Measurements from ENCODE around the gene ST6GALNAC2. TPM values are rescaled to one million over a fixed set of nuclear protein-coding genes. Genes with fewer than 3 reads are reported as not detected.
A peak's percentile ranks its signal among the peaks of the same experiment; 100 is the strongest.
"Not testable (repeated sequence)": the region's sequence is repeated elsewhere in the genome, so short reads cannot be mapped to it uniquely, and the experiment has no call there.

Gene ST6GALNAC2
- total RNA-seq, 1 donor from 2014 or later, result 0.62 TPM

DNA sequence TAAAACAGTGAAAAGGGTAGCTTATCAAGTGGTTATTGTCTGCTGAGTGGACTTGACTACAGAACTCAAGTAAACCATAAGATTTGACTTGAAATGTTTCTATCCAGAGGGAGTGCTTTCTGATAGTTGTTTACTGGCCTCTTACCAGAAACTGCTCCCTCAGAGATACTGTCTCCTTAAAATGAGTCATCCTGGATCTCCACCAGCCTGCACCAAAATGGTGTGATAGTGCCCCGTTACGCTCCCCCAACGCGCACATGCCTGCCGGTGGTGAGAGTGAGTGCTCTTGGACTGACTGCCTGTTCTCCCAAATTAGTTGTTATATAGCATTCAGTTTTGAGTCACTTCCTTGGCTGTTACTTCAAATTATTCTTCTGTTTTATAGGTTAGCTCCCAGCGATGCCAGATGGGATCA lies 22.9 kb downstream of the ST6GALNAC2 start:
- no peak for DNase-seq (ENCODE audit: low spot score, unreplicated experiment)
- TF ChIP-seq, protein P1, sequence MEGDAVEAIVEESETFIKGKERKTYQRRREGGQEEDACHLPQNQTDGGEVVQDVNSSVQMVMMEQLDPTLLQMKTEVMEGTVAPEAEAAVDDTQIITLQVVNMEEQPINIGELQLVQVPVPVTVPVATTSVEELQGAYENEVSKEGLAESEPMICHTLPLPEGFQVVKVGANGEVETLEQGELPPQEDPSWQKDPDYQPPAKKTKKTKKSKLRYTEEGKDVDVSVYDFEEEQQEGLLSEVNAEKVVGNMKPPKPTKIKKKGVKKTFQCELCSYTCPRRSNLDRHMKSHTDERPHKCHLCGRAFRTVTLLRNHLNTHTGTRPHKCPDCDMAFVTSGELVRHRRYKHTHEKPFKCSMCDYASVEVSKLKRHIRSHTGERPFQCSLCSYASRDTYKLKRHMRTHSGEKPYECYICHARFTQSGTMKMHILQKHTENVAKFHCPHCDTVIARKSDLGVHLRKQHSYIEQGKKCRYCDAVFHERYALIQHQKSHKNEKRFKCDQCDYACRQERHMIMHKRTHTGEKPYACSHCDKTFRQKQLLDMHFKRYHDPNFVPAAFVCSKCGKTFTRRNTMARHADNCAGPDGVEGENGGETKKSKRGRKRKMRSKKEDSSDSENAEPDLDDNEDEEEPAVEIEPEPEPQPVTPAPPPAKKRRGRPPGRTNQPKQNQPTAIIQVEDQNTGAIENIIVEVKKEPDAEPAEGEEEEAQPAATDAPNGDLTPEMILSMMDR (IDR thresholded peaks at IDR 0.05; ENCODE audit: unreplicated experiment), result no peak
- Mint-ChIP-seq H3K9me3 (ENCODE audit: low read depth) (no peaks in the 10 kb centered on the region), H3K27me3 (no peaks in the 10 kb centered on the region), H3K4me3 (ENCODE audit: low read depth) (no peak overlapping the region), H3K27ac (no peak overlapping the region), H3K36me3 (ENCODE audit: insufficient read depth) (peaks cover 22% of the 10 kb centered on the region), H3K4me1 (ENCODE audit: low read depth) (peaks cover 29% of the 10 kb centered on the region)

DNA sequence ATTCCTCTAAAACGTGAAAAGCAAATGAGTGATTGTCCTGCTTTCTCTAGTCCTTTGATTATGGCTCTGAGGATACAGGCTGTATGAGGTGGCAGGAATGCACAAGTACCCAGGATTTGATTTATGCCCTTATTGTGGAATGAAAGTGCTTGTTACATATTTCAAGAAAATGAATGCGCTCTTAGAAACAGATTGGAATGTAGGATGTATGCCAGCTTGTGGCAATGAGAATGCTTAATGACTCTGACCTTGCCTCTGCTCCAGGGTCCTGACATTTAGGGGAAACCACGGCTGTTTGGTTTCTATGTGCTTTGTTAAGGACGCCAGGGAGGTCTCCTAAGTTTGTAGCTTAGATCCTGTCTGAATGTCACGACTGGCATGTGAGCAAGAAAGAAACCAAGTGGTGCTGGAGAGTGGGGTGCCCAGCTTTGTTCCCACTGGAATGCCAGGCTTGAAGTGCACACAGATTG lies 23.8 kb downstream of the ST6GALNAC2 start:
- H3K36me3 Mint-ChIP-seq (ENCODE audit: insufficient read depth), result peaks cover 22% of the 10 kb centered on the region

GRCh38 chr17:76561332-76561731 lies 24.3 kb downstream of the ST6GALNAC2 start:
- Mint-ChIP-seq H3K27ac (peak overlapping the region; percentile 34), H3K4me1 (ENCODE audit: low read depth) (peaks cover 24% of the 10 kb centered on the region), H3K36me3 (ENCODE audit: insufficient read depth) (peaks cover 22% of the 10 kb centered on the region), H3K9me3 (ENCODE audit: low read depth) (no peaks in the 10 kb centered on the region), H3K4me3 (ENCODE audit: low read depth) (no peak overlapping the region), H3K27me3 (no peaks in the 10 kb centered on the region)
- TF ChIP-seq, protein P1 (IDR thresholded peaks at IDR 0.05; ENCODE audit: unreplicated experiment), result no peak
- no peak for DNase-seq (ENCODE audit: low spot score, unreplicated experiment)

More for the DNA sequence above, 23.8 kb downstream of the ST6GALNAC2 start:
- H3K9me3 Mint-ChIP-seq (ENCODE audit: low read depth), result no peaks in the 10 kb centered on the region
- no peaks in the 10 kb centered on the region for H3K27me3 Mint-ChIP-seq
- no peak for DNase-seq (ENCODE audit: low spot score, unreplicated experiment)
- TF ChIP-seq, protein P1 (IDR thresholded peaks at IDR 0.05; ENCODE audit: unreplicated experiment), result no peak
- no peak overlapping the region for H3K4me3 Mint-ChIP-seq (ENCODE audit: low read depth)
- H3K4me1 Mint-ChIP-seq (ENCODE audit: low read depth), result peaks cover 25% of the 10 kb centered on the region
- peak overlapping the region; percentile 34 for H3K27ac Mint-ChIP-seq

- H3K4me1 Mint-ChIP-seq (ENCODE audit: low read depth), result peaks cover 24% of the 10 kb centered on the region
- no peak overlapping the region for H3K27ac Mint-ChIP-seq
- H3K4me3 Mint-ChIP-seq (ENCODE audit: low read depth), result no peak overlapping the region
- TF ChIP-seq, protein P1 (IDR thresholded peaks at IDR 0.05; ENCODE audit: unreplicated experiment), result no peak
- no peak for DNase-seq (ENCODE audit: low spot score, unreplicated experiment)
- H3K9me3 Mint-ChIP-seq (ENCODE audit: low read depth), result no peaks in the 10 kb centered on the region
- peaks cover 21% of the 10 kb centered on the region for H3K36me3 Mint-ChIP-seq (ENCODE audit: insufficient read depth)
- no peaks in the 10 kb centered on the region for H3K27me3 Mint-ChIP-seq
These were observed 24.8 kb downstream of the ST6GALNAC2 start for GRCh38 chr17:76560877-76561221.

- no peak for DNase-seq (ENCODE audit: low spot score, unreplicated experiment)
- Mint-ChIP-seq H3K4me1 (ENCODE audit: low read depth) (peaks cover 24% of the 10 kb centered on the region), H3K36me3 (ENCODE audit: insufficient read depth) (peaks cover 17% of the 10 kb centered on the region), H3K27ac (peak overlapping the region; percentile 64), H3K4me3 (ENCODE audit: low read depth) (peak overlapping the region; percentile 39), H3K27me3 (no peaks in the 10 kb centered on the region), H3K9me3 (ENCODE audit: low read depth) (no peaks in the 10 kb centered on the region)
- TF ChIP-seq, protein P1 (IDR thresholded peaks at IDR 0.05; ENCODE audit: unreplicated experiment), result no peak
These were observed 25.4 kb downstream of the ST6GALNAC2 start for GRCh38 chr17:76560036-76560876.

DNA sequence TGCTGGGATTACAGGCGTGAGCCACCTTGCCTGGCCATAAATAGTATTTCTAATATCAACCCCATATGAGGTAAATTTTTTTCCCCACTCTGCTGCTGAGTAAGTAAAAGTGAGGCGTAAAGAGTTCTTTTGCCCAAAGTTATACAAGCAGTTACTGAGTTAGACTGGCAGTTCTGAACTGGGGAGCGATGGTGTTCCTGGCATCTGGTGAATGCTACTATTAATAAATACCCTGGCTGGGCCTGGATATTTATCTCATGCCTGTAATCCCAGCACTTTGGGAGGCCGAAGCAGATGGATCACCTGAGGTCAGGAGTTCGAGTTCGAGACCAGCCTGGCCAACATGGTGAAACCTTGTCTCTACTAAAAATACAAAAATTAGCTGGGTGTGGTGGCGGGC lies 26.2 kb downstream of the ST6GALNAC2 start:
- H3K36me3 Mint-ChIP-seq (ENCODE audit: insufficient read depth), result peaks cover 17% of the 10 kb centered on the region
- peak overlapping the region; percentile 98 for H3K4me3 Mint-ChIP-seq (ENCODE audit: low read depth)

More for the DNA sequence above, 26.2 kb downstream of the ST6GALNAC2 start:
- Mint-ChIP-seq H3K4me1 (ENCODE audit: low read depth) (peaks cover 24% of the 10 kb centered on the region), H3K27ac (peak overlapping the region; percentile 5)
- H3K9me3 Mint-ChIP-seq (ENCODE audit: low read depth); DNase-seq (ENCODE audit: low spot score, unreplicated experiment); H3K27me3 Mint-ChIP-seq: not testable (repeated sequence)

Data from progenitor cell of endocrine pancreas (in vitro differentiated cells).